Loucy (cell line): ENCODE data around the gene TDRD12.

Source experiments
- EZH2phosphoT487 ChIP-seq: fragments of 200-600 bp; IDR thresholded peaks from 2 replicates; pipeline ENCODE4 v1.6.1; 2018; ENCODE audit warnings: antibody characterized with exemption, mild to moderate bottlenecking, moderate library complexity, borderline replicate concordance
- TF ChIP-seq, protein P1 (sequence below): fragments of 200-600 bp; sonication (generic); conservative IDR thresholded peaks from 2 replicates; pipeline ENCODE4 v1.5.1; 2014; ENCODE audit warnings: mild to moderate bottlenecking, antibody characterized with exemption, low read length

DNA sequence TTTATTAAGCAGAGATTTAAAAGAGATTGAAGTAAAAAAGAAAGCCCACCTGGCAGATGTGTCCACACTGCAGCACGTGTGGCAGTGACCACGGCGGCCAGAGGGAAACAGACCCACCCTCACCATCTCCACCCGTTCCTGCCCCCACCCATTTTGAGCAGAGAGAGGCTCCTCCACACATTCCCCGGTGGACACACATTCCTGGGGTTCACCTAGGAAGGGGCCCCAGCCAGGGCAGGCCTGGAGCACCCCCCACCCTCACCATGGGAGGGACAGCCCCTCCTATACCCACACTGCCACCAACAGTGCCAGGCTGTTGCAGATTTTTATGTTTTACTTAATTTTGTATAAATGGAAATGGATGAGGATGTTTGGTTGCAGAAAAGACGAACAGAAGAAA is 95.1 kb downstream of the TDRD12 start:
- TF ChIP-seq, protein P1, sequence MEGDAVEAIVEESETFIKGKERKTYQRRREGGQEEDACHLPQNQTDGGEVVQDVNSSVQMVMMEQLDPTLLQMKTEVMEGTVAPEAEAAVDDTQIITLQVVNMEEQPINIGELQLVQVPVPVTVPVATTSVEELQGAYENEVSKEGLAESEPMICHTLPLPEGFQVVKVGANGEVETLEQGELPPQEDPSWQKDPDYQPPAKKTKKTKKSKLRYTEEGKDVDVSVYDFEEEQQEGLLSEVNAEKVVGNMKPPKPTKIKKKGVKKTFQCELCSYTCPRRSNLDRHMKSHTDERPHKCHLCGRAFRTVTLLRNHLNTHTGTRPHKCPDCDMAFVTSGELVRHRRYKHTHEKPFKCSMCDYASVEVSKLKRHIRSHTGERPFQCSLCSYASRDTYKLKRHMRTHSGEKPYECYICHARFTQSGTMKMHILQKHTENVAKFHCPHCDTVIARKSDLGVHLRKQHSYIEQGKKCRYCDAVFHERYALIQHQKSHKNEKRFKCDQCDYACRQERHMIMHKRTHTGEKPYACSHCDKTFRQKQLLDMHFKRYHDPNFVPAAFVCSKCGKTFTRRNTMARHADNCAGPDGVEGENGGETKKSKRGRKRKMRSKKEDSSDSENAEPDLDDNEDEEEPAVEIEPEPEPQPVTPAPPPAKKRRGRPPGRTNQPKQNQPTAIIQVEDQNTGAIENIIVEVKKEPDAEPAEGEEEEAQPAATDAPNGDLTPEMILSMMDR = no peak
- no peak for TF ChIP-seq EZH2phosphoT487
